Neural progenitor cell (in vitro differentiated cells): ENCODE measurements around the gene MPP2.

Experiments
- EZH2 ChIP-seq: fragments of 200-600 bp; sonication (generic); IDR thresholded peaks from 2 replicates; pipeline ENCODE4 v1.6.1; 2017; ENCODE audit warnings: antibody characterized with exemption, mild to moderate bottlenecking, moderate library complexity
- EZH2phosphoT487 ChIP-seq: fragments of 200-600 bp; sonication (generic); IDR thresholded peaks from 2 replicates; pipeline ENCODE4 v1.6.1; 2017; ENCODE audit warnings: antibody characterized with exemption
- TF ChIP-seq, protein P1 (sequence below): fragments of 200-600 bp; sonication (generic); IDR thresholded peaks from 2 replicates; pipeline ENCODE4 v1.5.1; 2017; ENCODE audit warnings: antibody characterized with exemption, mild to moderate bottlenecking

DNA sequence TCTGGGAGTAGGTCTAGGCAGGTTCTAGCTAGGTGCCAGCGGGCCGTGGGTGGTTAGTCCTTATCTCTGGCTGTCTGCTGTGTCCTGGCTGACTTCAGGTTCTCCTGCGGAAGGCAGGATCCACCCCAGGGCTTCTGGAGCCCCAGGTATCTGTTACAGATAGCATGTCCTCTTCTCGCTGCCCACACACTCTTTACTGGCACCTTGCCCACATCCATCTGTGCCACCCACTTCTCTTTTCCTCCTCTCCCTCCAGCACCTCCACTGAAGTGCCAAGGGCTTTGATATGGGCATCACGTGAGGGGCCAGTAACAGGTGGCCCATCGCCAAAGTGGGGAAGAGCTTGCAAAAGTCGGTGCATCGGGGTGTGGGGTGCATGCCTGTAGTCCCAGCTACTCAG, 4.6 kb upstream of the MPP2 start:
- TF ChIP-seq, protein P1, sequence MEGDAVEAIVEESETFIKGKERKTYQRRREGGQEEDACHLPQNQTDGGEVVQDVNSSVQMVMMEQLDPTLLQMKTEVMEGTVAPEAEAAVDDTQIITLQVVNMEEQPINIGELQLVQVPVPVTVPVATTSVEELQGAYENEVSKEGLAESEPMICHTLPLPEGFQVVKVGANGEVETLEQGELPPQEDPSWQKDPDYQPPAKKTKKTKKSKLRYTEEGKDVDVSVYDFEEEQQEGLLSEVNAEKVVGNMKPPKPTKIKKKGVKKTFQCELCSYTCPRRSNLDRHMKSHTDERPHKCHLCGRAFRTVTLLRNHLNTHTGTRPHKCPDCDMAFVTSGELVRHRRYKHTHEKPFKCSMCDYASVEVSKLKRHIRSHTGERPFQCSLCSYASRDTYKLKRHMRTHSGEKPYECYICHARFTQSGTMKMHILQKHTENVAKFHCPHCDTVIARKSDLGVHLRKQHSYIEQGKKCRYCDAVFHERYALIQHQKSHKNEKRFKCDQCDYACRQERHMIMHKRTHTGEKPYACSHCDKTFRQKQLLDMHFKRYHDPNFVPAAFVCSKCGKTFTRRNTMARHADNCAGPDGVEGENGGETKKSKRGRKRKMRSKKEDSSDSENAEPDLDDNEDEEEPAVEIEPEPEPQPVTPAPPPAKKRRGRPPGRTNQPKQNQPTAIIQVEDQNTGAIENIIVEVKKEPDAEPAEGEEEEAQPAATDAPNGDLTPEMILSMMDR, result no peak
- TF ChIP-seq EZH2phosphoT487, result no peak
- TF ChIP-seq EZH2, result no peak
